DOHH2 (cell line): ENCODE results near the gene VANGL2.

Experiments used
- H3F3A ChIP-seq: fragments of 200-600 bp; sonication (generic), shearing (Covaris generic); 2 replicates; pipeline ENCODE4 v1.6.0; 2016; ENCODE audit warnings: antibody characterized with exemption, mild to moderate bottlenecking; ENCODE audit not compliant: control insufficient read depth, insufficient read depth
- H3K27ac ChIP-seq: fragments of 200-600 bp; sonication (generic); 2 replicates; pipeline ENCODE4 v1.5.1; 2014; ENCODE audit warnings: low read depth, mild to moderate bottlenecking, low read length, moderate library complexity
- H3K27me3 ChIP-seq: fragments of 200-600 bp; sonication (generic); 2 replicates; pipeline ENCODE4 v1.6.1; 2014; ENCODE audit warnings: mild to moderate bottlenecking, low read length, mixed read lengths; ENCODE audit not compliant: control insufficient read depth
- H3K36me3 ChIP-seq: fragments of 200-600 bp; sonication (generic); 2 replicates; pipeline ENCODE4 v1.6.1; 2014; ENCODE audit warnings: mild to moderate bottlenecking, low read length, moderate library complexity, mixed read lengths; ENCODE audit not compliant: control insufficient read depth
- H3K4me1 ChIP-seq: fragments of 200-600 bp; sonication (generic); 2 replicates; pipeline ENCODE4 v1.6.1; 2014; ENCODE audit warnings: mild to moderate bottlenecking, low read length, mixed read lengths; ENCODE audit not compliant: control insufficient read depth
- H3K4me2 ChIP-seq: fragments of 200-600 bp; sonication (generic); 2 replicates; pipeline ENCODE4 v1.6.0; 2014; ENCODE audit warnings: mild to moderate bottlenecking, low read length, moderate library complexity
- H3K4me3 ChIP-seq: fragments of 200-600 bp; sonication (generic); 2 replicates; pipeline ENCODE4 v1.5.1; 2014; ENCODE audit warnings: mild to moderate bottlenecking, low read length, mixed read lengths
- H3K79me2 ChIP-seq: fragments of 200-600 bp; sonication (generic); 2 replicates; pipeline ENCODE4 v1.6.1; 2014; ENCODE audit warnings: mild to moderate bottlenecking, low read length, mixed read lengths; ENCODE audit not compliant: control insufficient read depth
- H3K9me2 ChIP-seq: fragments of 200-600 bp; sonication (generic); replicated peaks from 2 replicates; pipeline ENCODE4 v1.6.1; 2014; ENCODE audit warnings: mild to moderate bottlenecking, low read length, mixed read lengths; ENCODE audit not compliant: control insufficient read depth
- H3K9me3 ChIP-seq: fragments of 200-600 bp; sonication (generic); 2 replicates; pipeline ENCODE4 v1.6.1; 2014; ENCODE audit warnings: antibody characterized with exemption, low read length, mixed read lengths; ENCODE audit not compliant: control insufficient read depth, insufficient read depth
- H4K20me1 ChIP-seq: fragments of 200-600 bp; sonication (generic); 2 replicates; pipeline ENCODE4 v1.6.0; 2014; ENCODE audit warnings: low read depth, mild to moderate bottlenecking, antibody characterized with exemption, low read length, moderate library complexity; ENCODE audit not compliant: control insufficient read depth, insufficient read depth
- CTCF ChIP-seq: fragments of 200-600 bp; sonication (generic); IDR thresholded peaks from one replicate; pipeline ENCODE4 v1.5.1; 2014; ENCODE audit warnings: antibody characterized with exemption, mild to moderate bottlenecking, low read depth, low read length; ENCODE audit not compliant: poor library complexity, severe bottlenecking
- EZH2phosphoT487 ChIP-seq: fragments of 200-600 bp; sonication (generic); IDR thresholded peaks from 2 replicates; pipeline ENCODE4 v1.6.1; 2017; ENCODE audit warnings: borderline replicate concordance, mild to moderate bottlenecking, antibody characterized with exemption, low read length, moderate library complexity, mixed read lengths

VANGL2 gene

GRCh38 chr1:160421881-160422280 is 21.5 kb downstream of the VANGL2 start:
- Histone ChIP-seq H3K4me2 (no peak overlapping the region), H3K9me2 (no peaks in the 10 kb centered on the region), H3K36me3 (no peaks in the 10 kb centered on the region), H3K27ac (no peak overlapping the region), H3F3A (no peaks in the 10 kb centered on the region), H3K4me1 (no peaks in the 10 kb centered on the region), H3K9me3 (no peaks in the 10 kb centered on the region), H4K20me1 (no peaks in the 10 kb centered on the region), H3K79me2 (no peaks in the 10 kb centered on the region), H3K4me3 (no peak overlapping the region), H3K27me3 (0 out of 2 replicates have a peak, but pooled peaks cover 3% of the 10 kb centered on the region)
- no peak for TF ChIP-seq CTCF
- no peak for TF ChIP-seq EZH2phosphoT487

DNA sequence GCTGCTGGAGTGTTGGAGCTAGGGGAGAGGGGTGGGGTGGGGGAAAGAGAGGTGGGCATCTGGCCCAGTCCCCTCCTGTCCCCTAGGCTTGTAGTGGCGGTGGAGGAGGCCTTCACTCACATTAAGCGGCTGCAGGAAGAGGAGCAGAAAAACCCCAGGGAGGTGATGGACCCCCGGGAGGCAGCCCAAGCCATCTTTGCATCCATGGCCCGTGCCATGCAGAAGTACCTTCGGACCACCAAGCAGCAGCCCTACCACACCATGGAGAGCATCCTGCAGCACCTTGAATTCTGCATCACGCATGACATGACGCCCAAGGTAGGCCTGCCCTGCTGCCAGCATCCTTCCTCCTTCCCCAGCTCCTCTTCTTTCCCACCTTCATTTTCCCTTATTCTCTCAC is 23.6 kb downstream of the VANGL2 start:
- Histone ChIP-seq H4K20me1 (no peaks in the 10 kb centered on the region), H3K9me3 (no peaks in the 10 kb centered on the region), H3K4me1 (peaks cover 8% of the 10 kb centered on the region), H3K27ac (no peak overlapping the region), H3K27me3 (0 out of 2 replicates have a peak, but pooled peaks cover 3% of the 10 kb centered on the region), H3K79me2 (no peaks in the 10 kb centered on the region), H3K9me2 (no peaks in the 10 kb centered on the region), H3K36me3 (no peaks in the 10 kb centered on the region), H3K4me2 (no peak overlapping the region), H3F3A (peaks cover 1% of the 10 kb centered on the region), H3K4me3 (no peak overlapping the region)
- TF ChIP-seq EZH2phosphoT487 (no peak), CTCF (no peak)

- Histone ChIP-seq H3K36me3 (no peaks in the 10 kb centered on the region), H3K27ac (no peak overlapping the region), H3K27me3 (0 out of 2 replicates have a peak, but pooled peaks cover 1% of the 10 kb centered on the region), H3K9me2 (no peaks in the 10 kb centered on the region), H3F3A (peaks cover 20% of the 10 kb centered on the region), H3K4me2 (no peak overlapping the region), H3K4me1 (peaks cover 27% of the 10 kb centered on the region), H4K20me1 (no peaks in the 10 kb centered on the region), H3K79me2 (no peaks in the 10 kb centered on the region), H3K9me3 (no peaks in the 10 kb centered on the region), H3K4me3 (no peak overlapping the region)
- TF ChIP-seq EZH2phosphoT487 (no peak), CTCF (no peak)
Measured at GRCh38 chr1:160425847-160426246, 25.5 kb downstream of the VANGL2 start.
